Lower lobe of right lung (tissue), 2 donors: ENCODE data around the gene ITGA3. TPM values are rescaled to one million over a fixed set of nuclear protein-coding genes. Genes with fewer than 3 reads are reported as not detected.
A peak's percentile ranks its signal among the peaks of the same experiment; 100 is the strongest.

Experiments used
- ATAC-seq, 2 donors: fragments of 200-7000 bp; cut with Tn5 transposase; one replicate each; pipeline ENCODE4 v1.9.1; 2020 to 2022; ENCODE audit warnings: mild to moderate bottlenecking in 2 of 2, moderate library complexity in 2 of 2
- DNase-seq: peaks from one replicate; pipeline ENCODE4 v3.0.0-alpha.2; 2020
- H3K27ac ChIP-seq: fragments of 200-600 bp; one replicate; pipeline ENCODE4 v1.8.0; 2022
- H3K27me3 ChIP-seq: fragments of 200-600 bp; one replicate; pipeline ENCODE4 v1.8.0; 2022; ENCODE audit warnings: low read depth
- H3K36me3 ChIP-seq: fragments of 200-600 bp; one replicate; pipeline ENCODE4 v1.8.0; 2022; ENCODE audit warnings: mild to moderate bottlenecking
- H3K4me1 ChIP-seq: fragments of 200-600 bp; one replicate; pipeline ENCODE4 v1.8.0; 2022
- H3K4me3 ChIP-seq: fragments of 200-600 bp; one replicate; pipeline ENCODE4 v1.8.0; 2022; ENCODE audit warnings: mild to moderate bottlenecking
- H3K9me3 ChIP-seq: fragments of 200-600 bp; one replicate; pipeline ENCODE4 v1.8.0; 2022
- CTCF ChIP-seq: fragments of 200-600 bp; IDR thresholded peaks from one replicate; pipeline ENCODE4 v1.8.0; 2022; ENCODE audit warnings: antibody characterized with exemption, mild to moderate bottlenecking
- intact Hi-C: fragments of 100-400 bp; cut with DNase I; formaldehyde crosslinking; loops from one replicate; pipeline ENCODE4 v1.11.0; 2022
- total RNA-seq: library from RNA; stranded (reverse); fragmentation: NEBNext Ultra II Directional; extraction: Animal tissue kit (Norgen Biotek cat#: 25700); gene quantifications from one replicate; pipeline ENCODE4 v1.2.1, GENCODE V29; 2021
- donor health status: DM: no; HTN: yes; CAD: no; lungs with severe emphysema.

Gene ITGA3
- total RNA-seq, 1 donor from 2014 or later = 162 TPM

DNA sequence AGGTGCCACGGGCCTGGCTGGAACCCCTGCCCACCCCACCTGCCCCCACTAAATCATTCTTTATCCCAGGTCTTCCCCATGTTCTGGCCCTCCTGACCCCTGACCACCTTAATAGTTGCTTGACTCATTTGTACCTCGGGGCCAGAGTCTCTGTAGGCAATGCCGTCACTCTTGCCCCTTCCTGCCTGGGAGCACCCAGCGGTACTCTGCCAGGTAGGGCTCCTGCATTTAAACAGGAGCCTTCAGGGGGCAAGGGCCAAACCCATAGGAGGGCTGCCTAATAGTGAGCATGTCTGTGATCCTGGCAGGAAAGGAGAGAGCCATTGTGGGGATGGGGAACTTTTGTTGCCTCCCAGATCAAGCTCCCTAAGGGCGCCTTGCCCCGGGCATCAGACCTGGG, 8.8 kb upstream of the ITGA3 start:
- peak overlapping the region; percentile 59 for H3K27ac ChIP-seq

GRCh38 chr17:50047488-50048126, 8.3 kb upstream of the ITGA3 start:
- Histone ChIP-seq H3K9me3 (no peaks in the 10 kb centered on the region), H3K27me3 (no peaks in the 10 kb centered on the region), H3K36me3 (no peaks in the 10 kb centered on the region), H3K4me3 (no peak overlapping the region), H3K4me1 (peaks cover 62% of the 10 kb centered on the region), H3K27ac (peak overlapping the region; percentile 59)
- intact Hi-C loops = no loop called here
- ATAC-seq (no peak), DNase-seq (no peak)
- no peak for TF ChIP-seq CTCF

More for the DNA sequence above, 8.8 kb upstream of the ITGA3 start:
- ATAC-seq (no peak), DNase-seq (no peak)
- intact Hi-C loops = no loop called here
- TF ChIP-seq CTCF = no peak
- H3K36me3 ChIP-seq = no peaks in the 10 kb centered on the region
- H3K4me3 ChIP-seq = no peak overlapping the region
- H3K27me3 ChIP-seq = no peaks in the 10 kb centered on the region
- H3K4me1 ChIP-seq = peaks cover 57% of the 10 kb centered on the region
- H3K9me3 ChIP-seq = no peaks in the 10 kb centered on the region

- ATAC-seq = no peak
- TF ChIP-seq CTCF = no peak
- H3K4me1 ChIP-seq = peaks cover 65% of the 10 kb centered on the region
- intact Hi-C loops = no loop called here
- no peak overlapping the region for H3K27ac ChIP-seq
- H3K4me3 ChIP-seq = no peak overlapping the region
- no peaks in the 10 kb centered on the region for H3K9me3 ChIP-seq
- no peaks in the 10 kb centered on the region for H3K36me3 ChIP-seq
- no peaks in the 10 kb centered on the region for H3K27me3 ChIP-seq
- DNase-seq = no peak
Observed at GRCh38 chr17:50048146-50048720, 7.7 kb upstream of the ITGA3 start.

- Histone ChIP-seq H3K27ac (no peak overlapping the region), H3K9me3 (no peaks in the 10 kb centered on the region), H3K4me1 (peaks cover 65% of the 10 kb centered on the region), H3K4me3 (no peak overlapping the region), H3K36me3 (no peaks in the 10 kb centered on the region), H3K27me3 (no peaks in the 10 kb centered on the region)
- no peak for TF ChIP-seq CTCF
- ATAC-seq (no peak), DNase-seq (no peak)
- intact Hi-C loops = no loop called here
Observed at GRCh38 chr17:50048988-50049387, 6.9 kb upstream of the ITGA3 start.

- Histone ChIP-seq H3K4me3 (no peak overlapping the region), H3K4me1 (peaks cover 65% of the 10 kb centered on the region), H3K36me3 (no peaks in the 10 kb centered on the region), H3K27ac (no peak overlapping the region), H3K9me3 (no peaks in the 10 kb centered on the region), H3K27me3 (no peaks in the 10 kb centered on the region)
- intact Hi-C loops = no loop called here
- DNase-seq (no peak), ATAC-seq (no peak)
- no peak for TF ChIP-seq CTCF
Observed at GRCh38 chr17:50049636-50050035, 6.3 kb upstream of the ITGA3 start.
